ENCODE data around the gene USP8.
"Not testable (repeated sequence)": the region's sequence is repeated elsewhere in the genome, so short reads cannot be mapped to it uniquely, and the experiment has no call there.

The USP8 gene

GRCh38 chr15:50425219-50425618 is 1.0 kb downstream of the USP8 start:
- peak overlapping the region; percentile 97 for H3K4me3 ChIP-seq (ENCODE audit: low read depth, low read length)
- TF ChIP-seq CTCF (IDR thresholded peaks at IDR 0.05; ENCODE audit: borderline replicate concordance, insufficient read depth, low read depth, low read length): no peak

GRCh38 chr15:50425678-50426246 is 1.6 kb downstream of the USP8 start:
- H3K4me3 ChIP-seq (ENCODE audit: low read depth, low read length): not testable (repeated sequence)

GRCh38 chr15:50426428-50426827 is 2.2 kb downstream of the USP8 start:
- no peak for TF ChIP-seq CTCF (IDR thresholded peaks at IDR 0.05; ENCODE audit: borderline replicate concordance, insufficient read depth, low read depth, low read length)
- H3K4me3 ChIP-seq (ENCODE audit: low read depth, low read length): no peak overlapping the region

- TF ChIP-seq CTCF (IDR thresholded peaks at IDR 0.05; ENCODE audit: borderline replicate concordance, insufficient read depth, low read depth, low read length): no peak
- H3K4me3 ChIP-seq (ENCODE audit: low read depth, low read length): no peak overlapping the region
These were observed 7.0 kb downstream of the USP8 start for GRCh38 chr15:50431204-50431603.

- H3K4me3 ChIP-seq (ENCODE audit: low read depth, low read length): no peak overlapping the region
- TF ChIP-seq CTCF (IDR thresholded peaks at IDR 0.05; ENCODE audit: borderline replicate concordance, insufficient read depth, low read depth, low read length): no peak
These were observed 8.0 kb downstream of the USP8 start for GRCh38 chr15:50432230-50432629.

GRCh38 chr15:50435772-50436171 is 11.6 kb downstream of the USP8 start:
- no peak for TF ChIP-seq CTCF (IDR thresholded peaks at IDR 0.05; ENCODE audit: borderline replicate concordance, insufficient read depth, low read depth, low read length)

GRCh38 chr15:50438251-50438650 is 14.0 kb downstream of the USP8 start:
- no peak for TF ChIP-seq CTCF (IDR thresholded peaks at IDR 0.05; ENCODE audit: borderline replicate concordance, insufficient read depth, low read depth, low read length)
- no peak overlapping the region for H3K4me3 ChIP-seq (ENCODE audit: low read depth, low read length)

More at GRCh38 chr15:50435772-50436171, 11.6 kb downstream of the USP8 start:
- H3K4me3 ChIP-seq (ENCODE audit: low read depth, low read length): no peak overlapping the region

- TF ChIP-seq CTCF (IDR thresholded peaks at IDR 0.05; ENCODE audit: borderline replicate concordance, insufficient read depth, low read depth, low read length): no peak
- no peak overlapping the region for H3K4me3 ChIP-seq (ENCODE audit: low read depth, low read length)
These were observed 16.7 kb downstream of the USP8 start for GRCh38 chr15:50440932-50441331.
